Stomach (tissue), 4 donors: ENCODE results near the gene ZNF410.

ENCODE experiments used
- EP300 ChIP-seq: sonication (generic); formaldehyde crosslinking; IDR thresholded peaks from one replicate; pipeline ENCODE4 v1.6.1; 2017; ENCODE audit warnings: antibody characterized with exemption
- POLR2A ChIP-seq, 4 donors: fragments of 450-650 bp; IDR thresholded peaks; one replicate each; pipeline ENCODE4 v1.6.1; 2016; ENCODE audit warnings: antibody characterized with exemption in 4 of 4, control low read depth in 2 of 4, mild to moderate bottlenecking in 1 of 4, moderate library complexity in 1 of 4

DNA sequence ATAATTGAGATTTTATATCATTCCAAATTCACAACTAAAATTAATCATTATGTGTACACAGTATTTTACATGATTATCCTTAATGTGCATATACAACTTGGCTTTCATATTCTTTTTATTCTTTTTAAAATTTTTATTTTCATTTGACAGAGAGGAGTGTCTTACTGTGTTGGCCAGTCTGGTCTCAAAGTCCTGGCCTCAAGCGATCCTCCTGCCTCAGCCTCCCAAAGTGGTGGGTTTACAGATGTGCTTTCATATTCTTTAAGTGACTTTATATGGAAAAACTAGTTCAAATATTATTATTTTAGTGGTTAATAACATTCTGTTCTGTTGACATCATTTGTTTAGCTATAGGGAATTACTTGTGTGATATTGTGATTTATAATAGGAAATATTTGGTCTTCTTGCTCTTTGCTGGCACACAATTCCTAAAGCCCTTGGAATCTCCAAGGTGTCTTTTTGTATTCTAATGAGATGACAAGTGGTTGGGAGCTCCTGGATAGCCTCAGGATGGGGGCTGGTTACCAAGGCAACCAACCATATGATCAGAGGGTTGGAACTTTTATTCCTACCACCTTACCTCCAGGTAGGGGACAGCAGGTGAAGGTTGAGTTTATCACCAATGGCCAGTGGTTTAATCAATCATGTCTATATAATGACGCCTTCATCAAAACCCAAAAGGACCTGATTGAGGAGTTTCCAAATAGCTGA is 16.0 kb upstream of the ZNF410 start:
- TF ChIP-seq EP300 = no peak
- TF ChIP-seq POLR2A (IDR thresholded peaks at IDR 0.05) = no peak
